K562 treated with DMSO at 1 percent for 4 hours (cell line): ENCODE data around the gene PLCB3. TPM values are rescaled to one million over a fixed set of nuclear protein-coding genes. Genes with fewer than 3 reads are reported as not detected.

Source experiments
- total RNA-seq: library from RNA; unstranded; fragments of 300-600 nt; gene quantifications from 2 replicates; pipeline ENCODE4 v1.2.3, GENCODE V29; 2022; ENCODE audit not compliant: insufficient read depth

Gene PLCB3
- total RNA-seq, 1 experiment from 2014 or later = 27.4 TPM

DNA sequence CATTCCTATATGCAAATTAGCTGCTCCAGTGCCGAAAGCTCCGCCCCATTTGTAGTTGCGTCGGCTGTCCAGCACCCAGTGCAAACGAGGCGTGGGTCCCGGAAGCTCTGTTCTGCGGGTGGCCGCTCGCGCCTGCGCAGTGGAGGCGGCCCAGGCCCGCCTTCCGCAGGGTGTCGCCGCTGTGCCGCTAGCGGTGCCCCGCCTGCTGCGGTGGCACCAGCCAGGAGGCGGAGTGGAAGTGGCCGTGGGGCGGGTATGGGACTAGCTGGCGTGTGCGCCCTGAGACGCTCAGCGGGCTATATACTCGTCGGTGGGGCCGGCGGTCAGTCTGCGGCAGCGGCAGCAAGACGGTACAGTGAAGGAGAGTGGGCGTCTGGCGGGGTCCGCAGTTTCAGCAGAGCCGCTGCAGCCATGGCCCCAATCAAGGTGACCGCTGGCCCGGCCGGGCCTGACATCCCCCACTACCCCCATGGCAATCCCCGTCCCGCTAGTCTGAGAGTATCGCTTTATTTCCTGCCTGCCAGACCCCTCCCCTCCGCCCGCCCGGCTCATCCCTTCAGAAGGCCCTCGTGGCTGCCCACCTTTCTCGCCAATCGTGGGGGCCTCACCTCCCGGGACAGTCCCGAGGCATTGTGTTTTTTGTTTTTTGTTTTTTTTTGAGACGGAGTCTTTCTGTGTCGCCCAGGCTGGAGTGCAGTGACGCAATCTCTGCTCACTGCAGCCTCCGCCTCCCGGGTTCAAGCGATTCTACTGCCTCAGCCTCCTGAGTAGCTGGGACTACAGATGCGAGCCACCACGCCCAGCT, 66.8 kb downstream of the PLCB3 start, which contains the start of gene PRDX5:
PRDX5 (plus strand) TSS at position 161 of the 805 bp plus-strand sequence; CDS start at position 256, 95 bp downstream.

Other genes with a start within 250 kb of the PLCB3 start
- 0.28 and 0.60 TPM in 2 replicates for gene FLRT1, start 215.6 kb upstream of the PLCB3 start, total RNA-seq
- 126 and 144 TPM in 2 replicates for gene MACROD1, start 85.4 kb upstream of the PLCB3 start, total RNA-seq
- gene STIP1, start 65.4 kb upstream of the PLCB3 start, total RNA-seq = 278 and 310 TPM in 2 replicates
- gene FERMT3, start 44.8 kb upstream of the PLCB3 start, total RNA-seq = 227 and 242 TPM in 2 replicates
- gene TRPT1, start 25.3 kb upstream of the PLCB3 start, total RNA-seq = 29.0 and 32.8 TPM in 2 replicates
- gene NUDT22, start 25.3 kb upstream of the PLCB3 start, total RNA-seq = 68.2 and 78.4 TPM in 2 replicates
- gene DNAJC4, start 21.0 kb upstream of the PLCB3 start, total RNA-seq = 68.1 and 69.1 TPM in 2 replicates
- 119 and 133 TPM in 2 replicates for gene VEGFB, start 16.9 kb upstream of the PLCB3 start, total RNA-seq
- gene FKBP2, start 10.4 kb upstream of the PLCB3 start, total RNA-seq = 112 and 126 TPM in 2 replicates
- 211 and 214 TPM in 2 replicates for gene PPP1R14B, start 4.6 kb upstream of the PLCB3 start, total RNA-seq
- gene BAD, start 33.1 kb downstream of the PLCB3 start, total RNA-seq = 77.3 and 77.9 TPM in 2 replicates
- 38.8 and 45.2 TPM in 2 replicates for gene GPR137, start 34.3 kb downstream of the PLCB3 start, total RNA-seq
- gene KCNK4, start 39.8 kb downstream of the PLCB3 start, total RNA-seq = not detected in 2 replicates
- 6.3 and 7.1 TPM in 2 replicates for gene CATSPERZ, start 48.8 kb downstream of the PLCB3 start, total RNA-seq
- gene ESRRA, start 54.0 kb downstream of the PLCB3 start, total RNA-seq = 78.5 and 98.4 TPM in 2 replicates
- 319 and 411 TPM in 2 replicates for gene TRMT112, start 66.0 kb downstream of the PLCB3 start, total RNA-seq
- 455 and 541 TPM in 2 replicates for gene PRDX5, start 66.6 kb downstream of the PLCB3 start, total RNA-seq
- 19.2 and 19.4 TPM in 2 replicates for gene CCDC88B, start 88.7 kb downstream of the PLCB3 start, total RNA-seq
- 25.4 and 30.5 TPM in 2 replicates for gene RPS6KA4, start 107.6 kb downstream of the PLCB3 start, total RNA-seq